NCI-H526 treated with DMSO at 0.1 percent for 48 hours (cell line): ENCODE measurements around the gene NXT1.

Experiments
- DNase-seq: peaks from one replicate; lab custom pipeline; 2025; lab: John Stamatoyannopoulos, UW

The NXT1 gene

GRCh38 chr20:23361119-23361475 lies 10.5 kb downstream of the NXT1 start:
- no peak for DNase-seq

- DNase-seq, result peak; percentile 94
These were observed 11.1 kb downstream of the NXT1 start, which contains the start of gene GZF1 for GRCh38 chr20:23361476-23362391. GZF1 (plus strand) TSS chr20:23362182; CDS start chr20:23364384, 2,202 bp downstream.

- DNase-seq, result no peak
These were observed 12.0 kb downstream of the NXT1 start for GRCh38 chr20:23362392-23363256.

GRCh38 chr20:23363257-23363649 lies 12.7 kb downstream of the NXT1 start:
- DNase-seq, result no peak

GRCh38 chr20:23365390-23366165 lies 15.0 kb downstream of the NXT1 start:
- no peak for DNase-seq

GRCh38 chr20:23366384-23366783 lies 15.8 kb downstream of the NXT1 start:
- no peak for DNase-seq

- no peak for DNase-seq
These were observed 17.2 kb downstream of the NXT1 start for GRCh38 chr20:23367770-23368169.

- DNase-seq, result no peak
These were observed 17.9 kb downstream of the NXT1 start for GRCh38 chr20:23368316-23369071.

- DNase-seq, result no peak
These were observed 18.7 kb downstream of the NXT1 start for GRCh38 chr20:23369072-23369823.

- no peak for DNase-seq
These were observed 19.7 kb downstream of the NXT1 start for GRCh38 chr20:23370274-23370673.

- DNase-seq, result no peak
These were observed 20.3 kb downstream of the NXT1 start for GRCh38 chr20:23370873-23371272.

GRCh38 chr20:23371496-23371895 lies 20.9 kb downstream of the NXT1 start:
- no peak for DNase-seq

- DNase-seq, result no peak
These were observed 23.9 kb downstream of the NXT1 start for GRCh38 chr20:23374441-23374840.

GRCh38 chr20:23375827-23376226 lies 25.2 kb downstream of the NXT1 start:
- DNase-seq, result no peak

- no peak for DNase-seq
These were observed 29.2 kb downstream of the NXT1 start for GRCh38 chr20:23379772-23380171.

GRCh38 chr20:23381876-23382275 lies 31.3 kb downstream of the NXT1 start:
- DNase-seq, result no peak

GRCh38 chr20:23386304-23387117 lies 35.9 kb downstream of the NXT1 start:
- no peak for DNase-seq

- DNase-seq, result no peak
These were observed 36.5 kb downstream of the NXT1 start for GRCh38 chr20:23387118-23387443.

- DNase-seq, result no peak
These were observed 39.6 kb downstream of the NXT1 start for GRCh38 chr20:23390091-23390774.
